VCaP (cell line): ENCODE measurements around the gene MAEA.
A peak's percentile ranks its signal among the peaks of the same experiment; 100 is the strongest.

Experiments used
- H3K27ac ChIP-seq: fragments of 450-650 bp; 2 replicates; pipeline ENCODE4 v1.5.1; 2017
- TF ChIP-seq, protein P1 (sequence below): fragments of 450-650 bp; conservative IDR thresholded peaks from 2 replicates; pipeline ENCODE4 v1.5.1; 2017; ENCODE audit warnings: mild to moderate bottlenecking, moderate library complexity

MAEA gene

DNA sequence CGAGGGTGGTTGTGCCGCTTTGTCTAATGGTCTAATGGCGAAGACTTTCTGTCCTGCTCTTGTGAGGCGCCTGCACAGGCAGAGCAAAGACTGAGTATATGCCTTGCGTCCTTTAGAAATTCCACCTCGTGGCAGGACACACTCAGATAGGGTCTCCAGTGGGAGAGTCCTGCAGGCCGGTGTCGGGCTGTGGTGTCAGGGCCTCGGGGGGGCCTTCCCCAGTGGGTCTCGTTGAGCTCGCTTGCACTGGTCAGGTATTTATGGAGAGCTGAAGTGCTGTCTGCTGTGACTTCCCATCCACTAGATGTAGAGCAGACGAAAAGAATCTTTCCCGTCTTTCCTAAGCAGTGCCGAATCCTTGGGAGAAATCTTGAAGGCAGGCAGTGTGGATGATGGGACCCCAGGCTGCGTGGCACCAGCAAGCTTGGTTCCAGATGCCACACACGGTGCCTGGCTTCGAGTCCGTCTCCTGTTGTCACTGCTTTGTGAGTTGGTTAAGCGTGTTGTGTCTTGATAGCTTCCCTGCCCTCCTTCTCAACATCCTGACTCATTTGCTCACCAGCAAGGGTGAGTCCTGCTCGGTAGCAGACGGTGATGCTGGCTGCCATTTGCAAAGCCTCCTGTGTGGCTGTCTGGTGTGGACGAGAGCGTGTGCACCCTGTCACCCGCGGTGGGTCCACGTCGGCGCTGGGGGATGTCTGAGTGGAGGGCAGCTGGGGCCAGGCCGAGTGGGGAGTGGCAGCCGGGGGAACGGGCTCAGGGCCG is 20.5 kb downstream of the MAEA start:
- H3K27ac ChIP-seq = peak overlapping the region; percentile 75; the same call in 1 of the 2 replicates
- TF ChIP-seq, protein P1, sequence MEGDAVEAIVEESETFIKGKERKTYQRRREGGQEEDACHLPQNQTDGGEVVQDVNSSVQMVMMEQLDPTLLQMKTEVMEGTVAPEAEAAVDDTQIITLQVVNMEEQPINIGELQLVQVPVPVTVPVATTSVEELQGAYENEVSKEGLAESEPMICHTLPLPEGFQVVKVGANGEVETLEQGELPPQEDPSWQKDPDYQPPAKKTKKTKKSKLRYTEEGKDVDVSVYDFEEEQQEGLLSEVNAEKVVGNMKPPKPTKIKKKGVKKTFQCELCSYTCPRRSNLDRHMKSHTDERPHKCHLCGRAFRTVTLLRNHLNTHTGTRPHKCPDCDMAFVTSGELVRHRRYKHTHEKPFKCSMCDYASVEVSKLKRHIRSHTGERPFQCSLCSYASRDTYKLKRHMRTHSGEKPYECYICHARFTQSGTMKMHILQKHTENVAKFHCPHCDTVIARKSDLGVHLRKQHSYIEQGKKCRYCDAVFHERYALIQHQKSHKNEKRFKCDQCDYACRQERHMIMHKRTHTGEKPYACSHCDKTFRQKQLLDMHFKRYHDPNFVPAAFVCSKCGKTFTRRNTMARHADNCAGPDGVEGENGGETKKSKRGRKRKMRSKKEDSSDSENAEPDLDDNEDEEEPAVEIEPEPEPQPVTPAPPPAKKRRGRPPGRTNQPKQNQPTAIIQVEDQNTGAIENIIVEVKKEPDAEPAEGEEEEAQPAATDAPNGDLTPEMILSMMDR = no peak

DNA sequence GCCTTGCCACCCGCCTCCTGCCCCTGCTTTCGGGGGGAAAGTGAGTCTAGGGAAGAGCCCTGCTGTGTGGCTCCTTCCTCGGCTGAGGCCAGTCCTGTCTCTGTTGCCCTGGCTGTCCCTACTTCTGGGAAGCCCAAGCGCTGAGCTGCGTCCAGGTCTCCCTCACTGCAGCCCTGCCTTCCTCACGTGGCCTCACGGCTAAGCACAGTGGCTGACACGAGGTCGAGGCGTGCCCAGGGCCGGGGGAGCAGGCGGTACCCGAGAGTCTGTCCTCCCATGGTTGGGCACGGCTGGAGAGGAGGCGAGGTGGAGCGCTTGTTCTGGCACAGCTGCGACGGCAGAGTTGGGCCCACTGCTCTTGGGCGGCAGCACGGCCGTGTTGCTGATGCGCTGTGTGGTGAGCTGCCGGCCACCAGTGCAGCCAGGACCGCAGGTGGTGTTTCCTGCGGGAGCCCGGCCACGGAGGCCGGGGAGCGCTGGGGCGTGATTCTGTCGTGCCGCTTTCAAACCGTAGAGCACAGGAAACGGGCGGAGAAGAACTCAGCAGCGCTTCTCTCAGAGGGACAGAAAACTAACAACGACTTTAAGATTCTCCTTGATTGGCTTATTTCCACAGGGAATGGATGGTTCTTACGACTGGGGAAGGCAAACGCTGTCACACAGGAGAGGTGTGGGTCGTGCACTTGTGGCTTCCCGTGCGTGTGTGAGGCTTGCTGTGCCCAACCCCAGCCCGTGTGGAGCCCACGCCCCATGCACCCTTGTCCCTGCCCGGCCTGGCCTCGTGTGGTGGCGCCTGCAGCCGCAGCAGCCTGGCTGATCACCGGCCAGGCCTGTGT is 21.3 kb downstream of the MAEA start:
- TF ChIP-seq, protein P1 = no peak
- no peak overlapping the region for H3K27ac ChIP-seq

DNA sequence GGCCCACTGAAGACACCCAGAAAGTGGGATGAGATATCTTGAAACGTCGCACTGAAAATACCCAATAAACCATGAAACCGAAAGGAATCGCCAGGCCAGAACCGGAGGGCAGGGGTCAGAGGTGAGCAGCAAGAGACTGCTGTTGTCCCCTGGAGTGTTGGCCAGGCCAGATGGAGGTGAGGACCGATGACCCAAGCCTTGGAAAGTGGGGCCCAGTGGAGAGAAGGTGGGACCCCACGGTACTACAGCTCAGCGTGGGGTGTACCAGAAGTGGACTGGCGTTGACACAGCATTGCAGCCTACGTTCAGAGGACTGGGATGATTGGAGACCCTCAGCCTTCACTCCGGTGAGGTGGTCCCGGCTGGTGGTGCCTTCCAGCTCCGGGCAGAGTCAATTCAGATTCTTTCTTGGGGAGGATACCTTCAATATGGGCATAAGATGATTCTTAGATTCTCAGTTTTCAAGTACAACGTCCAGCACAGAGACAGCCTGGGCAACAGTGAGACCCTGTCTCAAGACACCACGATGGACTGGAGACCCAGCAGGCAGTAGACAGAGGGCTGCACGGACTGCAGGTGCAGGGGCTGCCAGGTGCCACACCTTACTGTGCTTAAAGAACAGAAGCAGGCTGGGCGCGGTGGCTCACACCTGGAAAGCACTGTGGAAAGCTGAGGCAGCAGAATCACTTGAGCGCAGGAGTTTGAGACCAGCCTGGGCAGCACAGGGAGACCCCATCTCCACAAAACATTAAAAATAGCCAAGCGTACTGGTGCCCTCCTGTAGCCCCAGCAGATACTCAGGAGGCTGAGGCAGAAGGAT is 23.3 kb downstream of the MAEA start:
- TF ChIP-seq, protein P1 = no peak
- H3K27ac ChIP-seq = no peak overlapping the region

DNA sequence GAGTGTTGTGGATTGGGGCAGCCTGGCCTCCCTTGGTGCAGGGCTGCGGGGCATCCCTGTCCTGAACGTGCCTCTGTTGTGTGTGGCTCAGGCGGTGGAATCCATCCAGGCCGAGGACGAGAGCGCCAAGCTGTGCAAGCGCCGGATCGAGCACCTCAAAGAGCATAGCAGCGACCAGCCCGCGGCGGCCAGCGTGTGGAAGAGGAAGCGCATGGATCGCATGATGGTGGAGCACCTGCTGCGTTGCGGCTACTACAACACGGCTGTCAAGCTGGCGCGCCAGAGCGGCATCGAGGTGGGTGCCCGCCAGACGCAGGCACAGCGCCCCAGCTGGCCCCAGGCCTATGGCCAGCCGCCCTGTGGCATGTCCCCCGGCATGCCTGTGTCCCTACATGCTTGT is 25.6 kb downstream of the MAEA start:
- TF ChIP-seq, protein P1 = no peak
- no peak overlapping the region for H3K27ac ChIP-seq

DNA sequence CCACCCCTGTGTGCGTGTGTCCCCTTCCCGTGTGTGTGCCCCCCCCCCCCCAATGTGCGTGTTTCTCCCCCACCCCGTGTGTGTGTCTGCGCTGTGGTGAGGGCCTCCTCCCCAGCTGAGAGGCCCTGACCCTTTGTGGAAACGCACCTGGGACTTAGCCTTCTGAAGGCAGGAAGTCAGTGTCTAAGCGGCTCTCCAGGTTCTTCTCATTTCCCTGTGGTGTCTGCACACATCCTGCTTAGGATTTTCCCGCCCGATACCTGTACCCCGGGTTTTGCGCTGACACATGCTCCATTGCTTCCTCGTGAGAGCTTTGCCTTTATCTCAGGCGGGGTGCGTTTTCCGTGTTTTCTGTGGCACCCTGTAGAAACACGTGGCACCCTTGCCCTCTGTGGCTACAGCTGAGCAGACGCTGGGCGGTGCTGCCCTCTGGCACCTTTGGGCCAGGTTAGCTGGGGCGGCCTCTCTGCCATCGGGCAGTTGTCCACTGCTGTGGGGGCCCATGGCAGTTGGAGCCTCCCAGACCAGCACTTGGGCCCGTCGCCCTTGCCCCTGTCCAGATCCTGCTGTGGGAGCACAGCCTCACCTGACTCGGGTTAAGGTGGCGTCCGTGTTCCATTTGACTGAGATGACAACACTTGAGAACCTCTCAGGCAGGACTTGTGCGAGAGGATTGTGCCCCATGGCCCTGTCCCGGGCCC is 26.3 kb downstream of the MAEA start:
- TF ChIP-seq, protein P1 = no peak
- H3K27ac ChIP-seq = no peak overlapping the region

DNA sequence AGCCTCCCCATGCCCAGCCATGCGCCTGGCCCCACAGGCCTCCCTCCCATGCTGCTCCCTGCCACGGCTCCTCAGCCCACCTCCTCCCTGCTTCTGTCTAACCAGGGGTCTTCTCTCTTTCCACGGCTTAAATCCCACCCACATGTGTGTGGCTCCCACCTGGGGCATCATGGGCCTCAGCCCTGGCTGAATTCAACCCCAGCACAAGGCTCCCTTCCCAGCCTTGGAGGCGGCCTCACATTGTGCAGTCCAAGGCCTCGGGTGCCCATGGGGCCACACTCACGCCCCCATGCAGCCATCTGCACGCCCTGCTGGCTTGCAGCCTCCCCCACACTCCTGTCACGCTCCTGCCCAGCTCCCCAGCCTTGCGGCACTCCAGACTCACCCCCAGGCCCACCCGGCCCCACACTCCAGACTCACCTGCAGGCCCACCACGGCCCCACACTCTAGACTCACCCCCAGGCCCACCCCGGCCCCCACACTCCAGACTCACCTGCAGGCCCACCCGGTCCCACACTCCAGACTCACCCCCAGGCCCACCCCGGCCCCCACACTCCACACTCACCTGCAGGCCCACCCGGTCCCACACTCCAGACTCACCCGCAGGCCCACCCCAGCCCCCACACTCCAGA is 27.0 kb downstream of the MAEA start:
- TF ChIP-seq, protein P1 = no peak
- H3K27ac ChIP-seq = no peak overlapping the region
